A673 (cell line): Measurements from ENCODE around the gene ERGIC1.

Source experiments
- CTCF ChIP-seq: fragments of 300-800, 200-600 bp; sonication (generic); conservative IDR thresholded peaks from 2 replicates; pipeline ENCODE4 v1.5.1; 2017; ENCODE audit warnings: low read depth, mild to moderate bottlenecking, antibody characterized with exemption, low read length, moderate library complexity, mixed read lengths
- EZH2 ChIP-seq: fragments of 200-600 bp; sonication (generic); IDR thresholded peaks from 2 replicates; pipeline ENCODE4 v1.6.1; 2017; ENCODE audit warnings: borderline replicate concordance, low read depth, mild to moderate bottlenecking, mixed read lengths, antibody characterized with exemption, low read length; ENCODE audit not compliant: poor library complexity, severe bottlenecking

- TF ChIP-seq CTCF, result no peak
- no peak for TF ChIP-seq EZH2
Observed at GRCh38 chr5:172852490-172853354, 18.7 kb downstream of the ERGIC1 start.
